Keratinocyte (primary cell): ENCODE results near the gene BANK1. TPM values are rescaled to one million over a fixed set of nuclear protein-coding genes. Genes with fewer than 3 reads are reported as not detected.
A peak's percentile ranks its signal among the peaks of the same experiment; 100 is the strongest.

Experiments used
- DNase-seq: peaks from one replicate; pipeline ENCODE4 v3.0.0-alpha.2; 2011; ENCODE audit warnings: low read depth, missing footprints, low spot score
- FAIRE-seq: peaks from 2 replicates; lab custom pipeline; 2011; peaks lifted over from hg19 to GRCh38; lab: Jason Lieb, UNC
- H2AFZ ChIP-seq: 2 replicates; pipeline ENCODE4 v1.6.0; 2012; ENCODE audit warnings: low read length, control low read depth, inconsistent platforms; ENCODE audit not compliant: control insufficient read depth
- H3K27ac ChIP-seq: 2 replicates; pipeline ENCODE4 v1.5.1; 2011; ENCODE audit warnings: low read length; ENCODE audit not compliant: control insufficient read depth, insufficient read depth
- H3K27me3 ChIP-seq: 3 replicates; pipeline ENCODE4 v1.6.0; 2011; ENCODE audit warnings: low read length; ENCODE audit not compliant: control insufficient read depth, insufficient read depth; ENCODE audit errors: extremely low read depth
- H3K36me3 ChIP-seq, 2 experiments: 2 replicates in 1 of 2; 3 replicates in 1 of 2; pipeline ENCODE4 v1.5.1; 2011; ENCODE audit warnings: low read length in 2 of 2, mild to moderate bottlenecking in 1 of 2; ENCODE audit not compliant: control insufficient read depth in 2 of 2, insufficient read depth in 2 of 2; ENCODE audit errors: extremely low read depth in 1 of 2
- H3K4me1 ChIP-seq: 3 replicates; pipeline ENCODE4 v1.5.1; 2011; ENCODE audit warnings: low read length; ENCODE audit not compliant: control insufficient read depth, insufficient read depth; ENCODE audit errors: extremely low read depth
- H3K4me2 ChIP-seq: 3 replicates; pipeline ENCODE4 v1.6.0; 2011; ENCODE audit warnings: low read depth, low read length; ENCODE audit not compliant: control insufficient read depth, insufficient read depth; ENCODE audit errors: extremely low read depth
- H3K4me3 ChIP-seq, 3 experiments: fragments of 200-600 bp in 1 of 3; sonication (generic) in 1 of 3; 2 replicates in 2 of 3; 3 replicates in 1 of 3; pipeline ENCODE4 v1.5.1; 2011 to 2016; ENCODE audit warnings: low read length in 3 of 3, mild to moderate bottlenecking in 3 of 3, control low read depth in 2 of 3, inconsistent platforms in 1 of 3, low read depth in 1 of 3, mixed read lengths in 1 of 3, mixed run types in 1 of 3, moderate library complexity in 1 of 3; ENCODE audit not compliant: control insufficient read depth in 2 of 3, insufficient read depth in 2 of 3; ENCODE audit errors: extremely low read depth in 1 of 3
- H3K79me2 ChIP-seq: 2 replicates; pipeline ENCODE4 v1.6.0; 2012; ENCODE audit warnings: low read length; ENCODE audit not compliant: control insufficient read depth, insufficient read depth
- H3K9ac ChIP-seq: 3 replicates; pipeline ENCODE4 v1.6.0; 2011; ENCODE audit warnings: low read length; ENCODE audit not compliant: control insufficient read depth, insufficient read depth; ENCODE audit errors: extremely low read depth
- H3K9me1 ChIP-seq: 3 replicates; pipeline ENCODE4 v1.6.0; 2011; ENCODE audit warnings: low read length; ENCODE audit not compliant: control insufficient read depth, insufficient read depth; ENCODE audit errors: extremely low read depth
- H3K9me3 ChIP-seq: 2 replicates; pipeline ENCODE4 v1.5.1; 2012; ENCODE audit warnings: low read depth, low read length; ENCODE audit not compliant: control insufficient read depth
- H4K20me1 ChIP-seq: 3 replicates; pipeline ENCODE4 v1.6.0; 2011; ENCODE audit warnings: low read length; ENCODE audit not compliant: control insufficient read depth, insufficient read depth; ENCODE audit errors: extremely low read depth
- CTCF ChIP-seq, 3 experiments: IDR thresholded peaks in 1 of 3; conservative IDR thresholded peaks in 1 of 3; optimal IDR thresholded peaks in 1 of 3; 2 replicates in 2 of 3; 3 replicates in 1 of 3; pipeline versions ENCODE3 to v1.5.1; 2011; ENCODE audit warnings: low read length in 3 of 3, mild to moderate bottlenecking in 3 of 3, moderate library complexity in 2 of 3, control low read depth in 1 of 3, inconsistent platforms in 1 of 3; ENCODE audit not compliant: insufficient read depth in 2 of 3; ENCODE audit errors: extremely low read depth in 1 of 3
- EZH2 ChIP-seq: IDR thresholded peaks from one replicate; pipeline ENCODE4 v1.6.1; 2012; ENCODE audit warnings: inconsistent platforms, mild to moderate bottlenecking, low read length, moderate library complexity
- dilution Hi-C: fragments of 300-500 bp; cut with MboI; formaldehyde crosslinking; loops from one replicate; pipeline ENCODE4 v1.7.0; 2020; ENCODE audit warnings: low sequenced_read_pairs; ENCODE audit not compliant: extremely low pct_ligation_motif_present
- polyA plus RNA-seq, 5 experiments: library from polyadenylated mRNA; depleted of rRNA in 3 of 5; stranded (reverse) in 3 of 5; stranded (forward) in 1 of 5; unstranded in 1 of 5; fragments of >200 nt; gene quantifications; 1 replicate in 1 of 5; 2 replicates in 3 of 5; 3 replicates in 1 of 5; pipeline versions ENCODE4 v1.2.1 to v1.2.3, GENCODE V29; 2011 to 2012; ENCODE audit warnings: missing spikeins in 2 of 5, low read depth in 1 of 5, low replicate concordance in 1 of 5

Gene BANK1
- polyA plus RNA-seq, 1 donor (not counting 4 experiments of a cell fraction or from before 2014, with no cell fraction given), result 0.25 TPM

GRCh38 chr4:101960431-101960830 lies 169.9 kb downstream of the BANK1 start:
- H4K20me1 ChIP-seq, result no peaks in the 10 kb centered on the region
- dilution Hi-C loops, result no loop called here
- FAIRE-seq, result no peak

GRCh38 chr4:101961144-101961543 lies 170.6 kb downstream of the BANK1 start:
- Histone ChIP-seq H3K79me2 (no peaks in the 10 kb centered on the region), H3K36me3 (no peaks in the 10 kb centered on the region), H3K4me1 (no peaks in the 10 kb centered on the region), H3K9me3 (no peaks in the 10 kb centered on the region), H3K9me1 (no peaks in the 10 kb centered on the region), H3K27ac (no peak overlapping the region), H3K4me2 (no peak overlapping the region), H3K9ac (no peak overlapping the region), H4K20me1 (no peaks in the 10 kb centered on the region), H3K27me3 (no peaks in the 10 kb centered on the region), H2AFZ (no peak overlapping the region), H3K4me3 (no peak overlapping the region)
- FAIRE-seq (peak; percentile 17), DNase-seq (no peak)
- dilution Hi-C loops, result no loop called here
- TF ChIP-seq EZH2, result no peak
- TF ChIP-seq CTCF (optimal IDR thresholded peaks at IDR 0.05 in 1 of 3, IDR thresholded peaks at IDR 0.05 in 1 of 3, conservative IDR thresholded peaks at IDR 0.05 in 1 of 3; ENCODE audit: extremely low read depth in 1 of 3, insufficient read depth in 2 of 3, low read length in 3 of 3), result no peak

More at GRCh38 chr4:101960431-101960830, 169.9 kb downstream of the BANK1 start:
- Histone ChIP-seq H3K4me2 (no peak overlapping the region), H3K4me3 (no peak overlapping the region), H3K9me1 (no peaks in the 10 kb centered on the region), H3K27me3 (no peaks in the 10 kb centered on the region), H3K4me1 (no peaks in the 10 kb centered on the region), H2AFZ (no peak overlapping the region), H3K36me3 (no peaks in the 10 kb centered on the region), H3K79me2 (no peaks in the 10 kb centered on the region), H3K9me3 (no peaks in the 10 kb centered on the region), H3K9ac (no peak overlapping the region), H3K27ac (no peak overlapping the region)
- DNase-seq, result no peak
- TF ChIP-seq EZH2, result no peak
- TF ChIP-seq CTCF (optimal IDR thresholded peaks at IDR 0.05 in 1 of 3, IDR thresholded peaks at IDR 0.05 in 1 of 3, conservative IDR thresholded peaks at IDR 0.05 in 1 of 3; ENCODE audit: extremely low read depth in 1 of 3, insufficient read depth in 2 of 3, low read length in 3 of 3), result no peak
